Mesenteric fat pad (tissue), 1 donor: ENCODE measurements around the gene CNGB1. TPM values are rescaled to one million over a fixed set of nuclear protein-coding genes. Genes with fewer than 3 reads are reported as not detected.
"Not testable (repeated sequence)": the region's sequence is repeated elsewhere in the genome, so short reads cannot be mapped to it uniquely, and the experiment has no call there.

Experiments
- DNase-seq: peaks from one replicate; pipeline ENCODE4 v3.0.0-alpha.2; 2020; ENCODE audit warnings: low spot score
- long read RNA-seq: library from polyadenylated mRNA; unstranded; transcript quantifications from one replicate; pipeline ENCODE4 v2.0.0, GENCODE V29; 2020
- total RNA-seq: library from RNA; stranded (reverse); fragmentation: NEBNext Ultra II Directional; extraction: Animal tissue kit (Norgen Biotek cat#: 25700); gene quantifications from one replicate; pipeline ENCODE4 v1.2.1, GENCODE V29; 2021
- donor health status: DM: yes; HTN: yes; CAD: no.

CNGB1 gene
- not detected for total RNA-seq
- long read RNA-seq, result 0 reads

- no peak for DNase-seq
These were observed at the start of gene CNGB1 for GRCh38 chr16:57970970-57971369. CNGB1 (minus strand) TSS chr16:57971128; CDS start chr16:57967286, 3,842 bp downstream.

- no peak for DNase-seq
These were observed 49.1 kb upstream of the CNGB1 start for GRCh38 chr16:58019866-58020538.

- DNase-seq, result no peak
These were observed 47.9 kb upstream of the CNGB1 start for GRCh38 chr16:58018803-58019202.

GRCh38 chr16:58016840-58017446 lies 46.0 kb upstream of the CNGB1 start:
- no peak for DNase-seq

- no peak for DNase-seq
These were observed 42.5 kb upstream of the CNGB1 start for GRCh38 chr16:58013201-58013956.

GRCh38 chr16:58012481-58012880 lies 41.6 kb upstream of the CNGB1 start:
- DNase-seq, result no peak

DNA sequence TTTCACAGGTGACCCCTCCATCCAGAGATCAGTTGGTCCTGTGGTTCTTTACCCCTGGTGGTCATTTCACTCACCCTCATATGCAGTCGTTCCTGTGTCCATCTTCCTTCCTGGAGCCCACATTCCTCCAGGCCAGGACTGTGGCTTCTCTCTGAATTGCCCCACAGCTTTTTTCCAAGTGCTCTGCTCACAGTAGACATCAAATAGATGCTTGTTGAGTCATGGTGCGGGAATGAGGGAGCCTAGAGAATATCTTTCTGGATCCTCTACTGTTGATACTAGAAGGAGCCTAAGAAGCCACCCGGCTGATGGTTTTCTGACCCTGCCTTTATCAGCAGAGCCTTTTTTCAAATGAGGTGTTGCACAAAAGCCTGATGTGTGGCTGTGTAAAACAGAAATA lies 40.7 kb upstream of the CNGB1 start:
- no peak for DNase-seq

DNA sequence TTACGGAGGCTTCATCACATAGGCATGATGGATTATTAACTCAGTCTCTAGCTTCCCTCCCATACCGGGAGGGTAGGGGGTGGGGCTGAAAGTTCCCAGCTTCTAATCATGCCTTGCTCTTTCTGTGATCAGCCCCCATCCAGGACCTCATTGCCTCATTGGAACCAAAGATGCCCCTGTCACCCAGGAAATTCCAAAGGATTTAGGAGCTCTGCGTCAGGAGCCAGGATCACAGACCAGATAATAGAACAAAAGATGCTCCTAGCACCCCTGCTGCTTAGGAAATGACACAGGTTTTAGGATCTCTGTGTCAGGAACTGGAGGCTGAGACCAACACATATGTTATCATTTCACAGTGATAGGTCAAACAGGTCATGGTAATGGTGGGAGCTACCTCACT lies 40.0 kb upstream of the CNGB1 start:
- no peak for DNase-seq

- no peak for DNase-seq
These were observed 39.0 kb upstream of the CNGB1 start for GRCh38 chr16:58009856-58010416.

DNA sequence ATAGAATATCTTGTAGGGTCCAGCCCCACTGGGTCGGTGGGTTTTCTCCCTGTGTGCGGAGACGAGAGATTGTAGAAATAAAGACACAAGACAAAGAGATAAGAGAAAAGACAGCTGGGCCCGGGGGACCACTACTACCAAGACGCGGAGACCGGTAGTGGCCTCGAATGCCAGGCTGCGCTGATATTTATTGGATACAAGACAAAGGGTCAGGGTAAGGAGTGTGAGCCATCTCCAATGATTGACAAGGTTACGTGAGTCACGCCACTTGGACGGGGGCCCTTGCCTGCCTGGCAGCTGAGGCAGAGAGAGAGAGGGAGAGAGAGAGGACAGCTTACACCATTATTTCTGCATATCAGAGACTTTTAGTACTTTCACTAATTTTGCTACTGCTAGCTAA lies 33.8 kb upstream of the CNGB1 start:
- not testable (repeated sequence) for DNase-seq

- no peak for DNase-seq
These were observed 32.0 kb upstream of the CNGB1 start for GRCh38 chr16:58002936-58003335.

GRCh38 chr16:58002416-58002800 lies 31.5 kb upstream of the CNGB1 start:
- DNase-seq, result no peak

DNA sequence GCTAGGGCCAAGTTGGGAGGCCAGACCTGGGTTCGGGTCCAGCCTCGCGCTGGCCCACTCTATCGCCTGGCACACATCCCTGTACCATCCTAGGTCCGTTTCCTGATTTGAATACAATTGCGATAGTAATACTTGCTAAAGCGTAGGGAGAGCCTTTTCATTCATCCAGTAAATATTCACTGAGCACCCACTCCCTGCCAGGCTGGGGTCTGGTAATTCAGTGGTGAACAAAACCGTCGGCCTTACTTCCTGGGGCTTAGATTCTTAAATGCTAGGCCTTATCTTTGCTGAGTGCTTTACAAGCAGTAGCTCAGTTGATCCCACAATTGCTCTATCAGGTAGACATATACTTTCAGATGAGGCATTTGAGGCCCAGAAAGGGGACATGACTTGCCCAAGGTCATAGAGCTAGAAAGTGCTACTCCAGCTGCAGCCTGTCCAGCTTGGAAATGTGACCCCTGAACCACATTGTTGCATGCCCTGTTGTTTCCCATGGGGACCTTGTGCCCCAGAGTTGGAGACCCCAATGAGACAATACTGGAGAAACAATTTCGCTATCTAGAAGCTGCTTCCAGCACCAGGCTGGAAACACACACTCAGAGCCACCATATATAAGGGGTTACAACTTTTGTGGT lies 31.0 kb upstream of the CNGB1 start:
- DNase-seq, result no peak

GRCh38 chr16:58000706-58001676 lies 30.1 kb upstream of the CNGB1 start, which contains the start of gene USB1:
USB1 (plus strand) TSS chr16:58001407; CDS start chr16:58001484, 77 bp downstream.
- DNase-seq, result peak; percentile 97

- DNase-seq, result no peak
These were observed 29.2 kb upstream of the CNGB1 start, which contains the start of gene ZNF319 for GRCh38 chr16:57999971-58000705. ZNF319 (minus strand) TSS chr16:58000672; CDS start chr16:57998265, 2,407 bp downstream.

GRCh38 chr16:57999366-57999970 lies 28.5 kb upstream of the CNGB1 start:
- DNase-seq, result no peak

DNA sequence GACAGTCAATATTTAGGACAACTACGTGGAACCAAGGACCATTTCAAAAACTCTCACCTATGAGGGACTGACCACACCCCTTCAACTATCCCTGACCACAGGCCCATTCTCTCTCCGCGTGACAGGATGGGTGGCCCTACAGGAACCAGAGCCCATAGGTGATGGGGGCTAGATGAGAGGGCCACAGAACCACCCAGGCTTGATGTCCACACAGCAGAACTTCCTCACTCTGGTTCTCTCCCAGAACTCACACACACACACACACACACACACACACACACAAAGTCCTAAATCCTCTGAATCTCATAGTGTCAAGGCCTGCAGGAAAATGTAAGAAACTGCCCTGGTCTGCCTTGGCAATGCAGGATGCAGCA lies 28.1 kb upstream of the CNGB1 start:
- no peak for DNase-seq

DNA sequence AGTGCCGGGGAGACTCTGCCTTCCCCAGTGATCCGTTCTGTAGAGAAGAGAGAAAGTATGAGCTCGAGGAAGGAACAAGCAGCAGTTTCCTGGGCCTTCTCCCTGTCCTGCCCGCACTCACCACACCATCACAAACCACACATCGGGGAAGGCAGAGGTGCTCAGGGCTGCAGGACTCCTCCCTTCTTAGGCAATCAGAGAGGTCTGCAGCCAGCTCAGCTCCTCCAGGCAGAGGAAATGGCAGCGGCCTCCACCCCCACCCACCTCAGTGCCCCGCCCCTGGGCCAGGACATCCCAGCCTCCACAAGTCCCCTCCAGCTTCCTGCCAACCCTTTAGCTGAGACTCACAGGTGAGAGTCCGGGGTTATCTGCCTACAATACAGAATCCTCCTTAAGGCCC lies 27.6 kb upstream of the CNGB1 start:
- DNase-seq, result no peak
